Motor neuron (in vitro differentiated cells): ENCODE measurements around the gene PPIL4. TPM values are rescaled to one million over a fixed set of nuclear protein-coding genes. Genes with fewer than 3 reads are reported as not detected.
A peak's percentile ranks its signal among the peaks of the same experiment; 100 is the strongest.
"Not testable (repeated sequence)": the region's sequence is repeated elsewhere in the genome, so short reads cannot be mapped to it uniquely, and the experiment has no call there.

Source experiments
- ATAC-seq, 8 experiments: fragments of 200-7000 bp; cut with Tn5 transposase; replicated peaks in 6 of 8; 2 replicates each; pipeline ENCODE4 v1.8.0; 2021; ENCODE audit warnings: mild to moderate bottlenecking in 8 of 8, moderate library complexity in 8 of 8
- H3K27ac ChIP-seq, 2 donors: fragments of 250-450 bp; sonication (Bioruptor Pico); 2 replicates each; pipeline ENCODE4 v1.9.0; 2021; ENCODE audit warnings: antibody characterized with exemption in 2 of 2, mild to moderate bottlenecking in 2 of 2, moderate library complexity in 1 of 2
- H3K4me1 ChIP-seq, 2 donors: fragments of 250-450 bp; sonication (Bioruptor Pico); replicated peaks in 1 of 2; 2 replicates each; pipeline ENCODE4 v1.6.1; 2021; ENCODE audit warnings: antibody characterized with exemption in 2 of 2, mild to moderate bottlenecking in 2 of 2, moderate library complexity in 1 of 2
- H3K4me3 ChIP-seq, 5 donors: fragments of 250-450 bp; sonication (Bioruptor Pico); 2 replicates each; pipeline ENCODE4 v1.9.0; 2021; ENCODE audit warnings: antibody characterized with exemption in 5 of 5, mild to moderate bottlenecking in 5 of 5, moderate library complexity in 4 of 5
- WGBS, 10 experiments: fragments of 450-650 bp; shearing (Covaris generic); methylation state at CpG; one replicate each; pipeline ENCODE4 v1.0.0; 2022; 5-methylcytosine and 5-hydroxymethylcytosine counted together
- in situ Hi-C, 9 experiments: fragments of 400-800 bp; cut with MboI; loops; one replicate each; pipeline ENCODE4 v1.15.0; 2021; ENCODE audit warnings: low sequenced_read_pairs in 9 of 9, low pct_unique_long_range_greater_than_20kb in 2 of 9; ENCODE audit not compliant: unreplicated experiment in 9 of 9
- total RNA-seq, 8 experiments: library from RNA; unstranded; fragments of 300-600 nt; gene quantifications; 2 replicates each; pipeline versions ENCODE4 v1.2.3 to v1.2.4, GENCODE V29; 2022

Gene PPIL4
- total RNA-seq, 8 experiments from 2014 or later, result 38.8 to 66.2 (median 47.5) TPM

DNA sequence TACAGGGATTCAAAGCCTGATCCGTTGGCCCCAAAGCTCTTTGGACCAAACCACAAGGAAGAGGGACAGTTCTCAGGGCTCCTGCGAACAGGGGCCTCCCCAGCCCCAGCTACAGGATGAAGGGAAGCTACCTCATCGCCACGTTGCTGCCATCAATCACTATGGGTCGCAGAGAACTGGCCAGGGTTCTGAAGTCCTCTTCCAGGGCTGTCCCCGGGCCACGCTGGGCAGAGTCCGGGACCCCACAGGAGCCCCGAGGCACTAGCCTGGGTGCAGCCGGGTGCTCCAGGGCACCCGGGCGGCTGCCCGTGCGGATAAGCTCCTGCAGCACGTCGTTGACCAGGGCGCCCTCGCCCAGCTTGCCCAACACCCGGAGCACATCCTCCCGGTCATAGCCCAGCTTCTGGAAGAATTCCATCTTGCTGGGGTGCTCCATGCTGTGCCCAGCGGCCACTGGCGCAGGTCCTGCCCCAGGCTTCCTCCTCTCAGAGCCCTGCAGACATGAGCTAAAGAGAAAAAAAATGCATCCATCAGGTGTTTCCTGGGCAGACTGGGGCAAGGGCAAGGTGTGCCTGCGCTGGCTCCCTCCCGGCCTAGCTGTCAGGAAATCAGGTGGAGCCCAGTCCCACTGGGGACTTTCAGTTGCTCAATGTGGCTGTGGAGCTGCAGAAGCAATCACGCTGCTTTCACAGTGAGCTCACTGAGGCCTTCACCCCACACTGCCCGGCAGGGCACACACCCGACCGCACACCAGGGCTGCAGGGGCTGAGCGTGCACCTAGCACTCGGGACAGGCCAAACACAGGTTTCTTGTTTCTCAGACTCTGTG, 71.5 kb downstream of the PPIL4 start:
- Histone ChIP-seq H3K4me1 (no peaks in the 10 kb centered on the region), H3K4me3 (no peak overlapping the region), H3K27ac (no peak overlapping the region)
- ATAC-seq, result no peak
- WGBS, 10 experiments, result 85 to 100% (median 92%) methylated on average over 1 to 18 of the region's 30 CpGs; no CpG with 5 or more reads in 6 of the 10 experiments
- in situ Hi-C loops, result no loop called here

DNA sequence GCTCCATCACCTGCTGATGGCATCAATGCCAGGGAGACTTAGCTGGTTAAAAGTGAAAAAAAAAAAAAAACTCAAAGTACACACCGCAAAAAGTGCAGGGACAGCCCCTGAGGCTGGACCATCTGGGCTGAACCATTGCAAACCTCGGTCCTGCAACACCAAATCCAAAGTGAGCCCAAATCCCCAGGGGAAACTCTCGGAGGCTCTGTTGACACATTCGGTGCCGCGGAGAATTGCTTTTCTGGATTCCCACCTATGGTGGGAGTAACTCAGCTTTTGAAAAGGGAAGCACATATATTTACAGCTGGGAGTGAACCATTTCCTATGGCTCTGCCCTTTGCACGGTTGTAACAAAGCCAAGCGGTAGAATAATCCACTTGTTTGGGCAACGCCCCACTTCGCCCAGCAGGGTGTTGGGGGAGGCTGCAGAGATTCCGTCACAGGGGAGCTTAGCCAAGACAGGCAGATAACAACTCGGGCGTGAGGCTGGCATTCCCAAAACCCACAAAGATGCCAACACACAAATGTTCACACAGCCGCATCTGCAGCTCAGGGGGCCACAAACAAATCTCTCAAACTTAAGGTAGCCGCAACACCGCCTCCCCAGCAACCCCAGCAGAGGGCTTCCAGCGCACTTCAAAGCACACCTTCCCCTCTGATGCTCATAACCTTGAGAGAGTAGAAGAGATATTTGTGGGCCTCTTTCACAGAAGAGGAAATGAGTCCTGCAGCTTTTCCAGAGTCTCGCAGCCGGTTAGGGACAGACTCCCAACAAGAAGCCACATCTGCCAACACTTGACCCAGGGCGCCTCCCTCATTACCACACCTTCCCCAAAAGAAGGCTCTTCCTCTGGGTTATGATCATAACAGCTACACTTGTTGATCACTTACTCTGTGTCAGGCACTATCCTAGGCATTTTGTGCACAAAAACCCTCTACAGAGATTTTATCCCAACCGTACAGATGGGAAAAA, 72.5 kb downstream of the PPIL4 start:
- Histone ChIP-seq H3K27ac (no peak overlapping the region), H3K4me1 (no peaks in the 10 kb centered on the region), H3K4me3 (no peak overlapping the region)
- peak in 2 of 8 experiments; percentile 90 to 98 for ATAC-seq
- in situ Hi-C loops, result no loop called here
- 0 to 87% (median 80%) methylated on average over 2 to 16 of the region's 21 CpGs; no CpG with 5 or more reads in 2 of the 10 experiments for WGBS, 10 experiments

DNA sequence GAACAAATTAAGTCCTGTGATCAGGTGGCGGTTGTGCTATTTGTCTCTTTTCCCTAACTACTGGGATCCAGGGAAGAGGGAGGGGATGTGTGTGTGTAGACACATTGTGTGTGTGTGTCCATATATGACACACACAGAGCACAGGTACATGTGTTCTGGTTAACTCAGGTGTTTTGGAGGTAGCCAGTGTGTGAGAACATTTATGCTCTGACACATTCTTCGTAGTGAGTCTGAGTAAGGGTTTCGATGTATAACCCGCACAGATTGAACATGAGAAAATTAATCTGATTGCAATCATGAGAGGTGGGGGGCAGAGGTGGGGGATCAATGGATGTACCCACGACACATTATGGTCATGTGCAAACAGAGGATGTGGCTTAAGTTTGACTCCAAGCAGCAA, 73.6 kb downstream of the PPIL4 start:
- 77 to 100% (median 91%) methylated on average over 1 to 5 of the region's 5 CpGs; no CpG with 5 or more reads in 2 of the 10 experiments for WGBS, 10 experiments
- Histone ChIP-seq H3K4me1 (no peaks in the 10 kb centered on the region), H3K4me3 (no peak overlapping the region), H3K27ac (no peak overlapping the region)
- in situ Hi-C loops, result no loop called here
- ATAC-seq, result no peak

DNA sequence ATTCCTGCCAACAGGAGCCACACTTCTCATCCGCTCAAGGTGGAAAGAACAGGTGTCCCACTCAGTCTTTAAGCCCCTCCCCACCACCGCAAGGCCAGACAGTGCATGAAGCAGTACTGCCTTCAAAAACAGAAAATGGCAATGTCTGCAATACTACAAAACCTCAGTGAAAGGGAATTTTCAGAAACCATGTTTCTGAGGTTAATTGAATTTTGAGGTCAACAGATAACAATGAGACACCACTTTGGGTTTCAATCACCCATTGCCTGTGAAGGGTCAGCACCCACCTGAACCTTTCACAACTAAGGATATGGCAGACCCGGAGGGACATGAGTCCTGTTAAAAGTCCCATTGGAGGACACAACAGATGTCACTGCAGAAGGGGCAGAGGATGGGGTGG, 74.0 kb downstream of the PPIL4 start:
- 29 to 100% (median 75%) methylated on average over 1 to 3 of the region's 3 CpGs; no CpG with 5 or more reads in 3 of the 10 experiments for WGBS, 10 experiments
- H3K4me1 ChIP-seq, result no peaks in the 10 kb centered on the region
- H3K4me3 ChIP-seq, result no peak overlapping the region
- no peak overlapping the region for H3K27ac ChIP-seq
- no peak for ATAC-seq
- in situ Hi-C loops, result no loop called here

DNA sequence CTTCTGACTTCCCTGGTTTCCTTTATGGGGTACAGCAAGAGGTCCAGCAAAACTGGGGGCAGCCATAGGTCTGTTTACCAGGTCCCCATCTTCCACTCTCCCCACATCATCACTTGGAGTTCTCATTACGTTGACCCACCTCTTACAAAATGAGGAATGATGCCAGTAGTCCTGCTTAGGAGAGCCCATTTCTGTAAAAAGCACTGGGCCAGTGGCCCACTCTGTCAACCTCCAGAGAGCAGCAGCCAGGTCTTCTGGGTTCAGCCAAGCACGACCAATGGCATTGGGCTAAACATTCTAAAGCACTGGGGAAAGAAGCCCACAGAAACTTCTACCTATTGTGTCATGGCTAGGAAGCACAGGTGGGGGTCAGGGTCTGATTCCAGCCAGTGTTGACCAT, 74.9 kb downstream of the PPIL4 start:
- no peak overlapping the region for H3K4me3 ChIP-seq
- 75 to 80% methylated on average over 1 of the region's 2 CpGs; no CpG with 5 or more reads in 8 of the 10 experiments for WGBS, 10 experiments
- in situ Hi-C loops, result no loop called here
- no peak for ATAC-seq
- no peaks in the 10 kb centered on the region for H3K4me1 ChIP-seq
- H3K27ac ChIP-seq, result no peak overlapping the region

DNA sequence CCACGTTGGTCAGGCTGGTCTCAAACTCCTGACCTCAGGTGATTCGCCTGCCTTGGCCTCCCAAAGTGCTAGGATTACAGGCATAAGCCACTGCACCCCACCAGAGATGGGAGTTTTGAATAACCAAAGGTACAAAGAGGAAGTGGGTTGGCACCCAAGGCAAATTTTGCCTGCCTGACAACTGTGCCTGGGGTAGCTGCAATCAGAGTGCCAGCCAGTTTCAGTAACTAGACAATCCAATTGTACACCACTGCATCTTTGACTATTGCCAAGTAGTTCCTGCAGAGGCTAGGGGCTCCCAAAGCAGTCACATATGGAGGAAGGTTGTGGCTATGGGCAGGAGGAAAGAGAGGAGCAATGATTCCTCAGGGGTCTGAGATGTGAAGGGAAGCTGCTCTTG, 77.7 kb downstream of the PPIL4 start:
- in situ Hi-C loops, result no loop called here
- H3K27ac ChIP-seq, result no peak overlapping the region
- H3K4me1 ChIP-seq, result no peaks in the 10 kb centered on the region
- ATAC-seq, result no peak
- no peak overlapping the region for H3K4me3 ChIP-seq
- 60% methylated on average over 1 of the region's 2 CpGs; no CpG with 5 or more reads in 9 of the 10 experiments for WGBS, 10 experiments

DNA sequence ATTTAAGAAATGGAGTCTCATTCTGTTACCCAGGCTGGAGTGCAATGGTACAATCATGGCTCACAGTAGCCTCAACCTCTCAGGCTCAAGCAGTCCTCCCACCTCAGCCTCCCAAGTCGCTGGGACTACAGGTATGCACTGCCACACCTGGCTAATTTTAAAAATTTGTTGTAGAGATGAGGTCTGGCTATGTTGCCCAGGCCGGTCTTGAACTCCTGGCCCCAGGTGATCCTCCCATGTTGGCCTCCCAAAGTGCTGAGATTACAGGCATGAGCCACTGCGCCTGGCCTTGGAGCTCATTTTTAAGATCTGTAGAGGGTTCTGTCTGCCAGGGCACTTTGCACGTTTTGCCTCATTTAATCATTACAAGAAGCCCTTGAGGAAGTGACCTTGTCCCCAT, 78.6 kb downstream of the PPIL4 start:
- WGBS, 10 experiments, result 60 to 92% (median 81%) methylated on average over 1 to 2 of the region's 4 CpGs; no CpG with 5 or more reads in 2 of the 10 experiments
- Histone ChIP-seq H3K27ac (no peak overlapping the region), H3K4me3 (no peak overlapping the region), H3K4me1 (no peaks in the 10 kb centered on the region)
- no peak for ATAC-seq
- in situ Hi-C loops, result no loop called here

DNA sequence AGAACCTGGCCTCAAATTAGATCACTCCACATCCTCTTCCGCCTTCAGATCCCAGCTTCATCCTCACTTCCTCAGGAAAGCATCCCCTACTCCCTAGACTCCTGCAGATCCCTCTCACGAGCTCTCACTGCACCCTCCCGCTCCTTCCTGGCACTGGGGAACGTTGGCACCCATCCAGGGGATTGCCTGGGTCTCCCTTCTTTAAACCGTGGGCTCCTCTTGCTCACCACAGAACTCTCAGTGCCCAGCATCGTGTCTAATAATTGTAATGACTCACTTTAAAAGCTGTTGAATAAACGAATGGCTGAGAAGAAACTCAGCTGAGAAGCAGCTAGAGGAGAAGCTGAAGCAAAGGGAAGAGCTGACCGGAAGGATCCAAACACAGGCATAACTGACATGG, 81.4 kb downstream of the PPIL4 start:
- ATAC-seq, result no peak
- Histone ChIP-seq H3K4me1 (no peaks in the 10 kb centered on the region), H3K4me3 (no peak overlapping the region), H3K27ac (no peak overlapping the region)
- 49 to 81% (median 58%) methylated on average over 1 to 8 of the region's 8 CpGs; no CpG with 5 or more reads in 2 of the 10 experiments for WGBS, 10 experiments
- in situ Hi-C loops, result no loop called here

DNA sequence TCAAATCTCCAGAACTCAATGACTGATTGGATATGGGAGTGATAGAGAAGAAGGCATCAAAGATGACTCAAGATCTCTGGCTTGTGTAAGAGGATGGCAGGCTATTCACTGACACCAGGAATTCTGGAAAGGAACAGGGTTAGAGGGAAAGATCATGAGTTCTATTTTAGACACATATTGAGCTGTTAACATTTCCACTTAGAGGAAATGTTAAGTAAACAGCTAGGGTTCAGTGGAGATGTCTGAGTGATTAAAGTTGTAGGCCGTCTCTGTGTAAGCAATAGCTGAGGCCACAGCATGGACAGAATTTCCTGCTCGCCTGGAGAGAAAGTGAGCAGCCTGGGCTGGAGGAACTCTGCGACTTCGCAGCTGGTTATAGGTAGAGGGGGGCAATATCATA, 82.1 kb downstream of the PPIL4 start:
- no peak for ATAC-seq
- 50 to 85% (median 71%) methylated on average over 2 to 4 of the region's 4 CpGs; no CpG with 5 or more reads in 5 of the 10 experiments for WGBS, 10 experiments
- no peaks in the 10 kb centered on the region for H3K4me1 ChIP-seq
- H3K4me3 ChIP-seq, result no peak overlapping the region
- in situ Hi-C loops, result no loop called here
- no peak overlapping the region for H3K27ac ChIP-seq

DNA sequence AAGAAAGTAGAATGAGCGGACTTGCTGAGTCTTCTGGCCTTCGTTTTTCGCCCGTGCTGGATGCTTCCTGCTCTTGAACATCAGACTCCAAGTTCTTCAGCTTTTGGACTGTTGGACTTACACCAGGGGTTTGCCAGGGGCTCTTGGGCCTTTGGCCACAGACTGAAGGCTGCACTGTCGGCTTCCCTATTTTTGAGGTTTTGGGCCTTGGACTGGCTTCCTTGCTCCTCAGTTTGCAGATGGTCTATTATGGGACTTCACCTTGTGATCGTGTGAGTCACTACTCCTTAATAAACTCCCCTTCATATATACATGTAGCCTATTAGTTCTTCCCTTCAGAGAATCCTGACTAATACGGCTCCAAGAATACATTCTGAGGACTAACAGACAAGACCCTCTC, 83.1 kb downstream of the PPIL4 start:
- H3K4me3 ChIP-seq, H3K27ac ChIP-seq, in situ Hi-C loops, H3K4me1 ChIP-seq, ATAC-seq: not testable (repeated sequence)
- WGBS, 10 experiments, result 75 to 100% (median 86%) methylated on average over 1 to 7 of the region's 7 CpGs; no CpG with 5 or more reads in 4 of the 10 experiments

DNA sequence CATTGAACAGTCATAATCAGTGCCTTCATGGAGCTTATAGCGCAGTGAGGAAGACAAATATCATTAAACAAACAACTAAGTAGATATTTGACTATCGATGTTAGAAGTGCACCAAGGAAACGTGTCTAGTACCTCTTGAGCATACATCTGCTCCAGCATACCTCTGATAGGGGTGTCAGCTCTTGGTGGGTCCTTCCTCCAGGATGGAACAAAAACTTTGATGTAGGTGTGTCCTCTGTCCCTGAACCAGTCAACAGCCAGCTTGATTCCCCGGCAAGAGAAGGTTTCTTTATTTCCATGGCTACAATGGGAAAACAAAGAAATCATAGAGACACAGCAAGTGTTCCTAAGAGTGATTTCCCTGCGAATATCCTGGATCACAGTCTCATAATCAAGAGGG, 84.2 kb downstream of the PPIL4 start:
- in situ Hi-C loops, result no loop called here
- H3K4me3 ChIP-seq, result no peak overlapping the region
- no peak overlapping the region for H3K27ac ChIP-seq
- ATAC-seq, result no peak
- H3K4me1 ChIP-seq, result no peaks in the 10 kb centered on the region
- WGBS, 10 experiments, result 30 to 81% (median 70%) methylated on average over 1 to 5 of the region's 5 CpGs; no CpG with 5 or more reads in 4 of the 10 experiments

DNA sequence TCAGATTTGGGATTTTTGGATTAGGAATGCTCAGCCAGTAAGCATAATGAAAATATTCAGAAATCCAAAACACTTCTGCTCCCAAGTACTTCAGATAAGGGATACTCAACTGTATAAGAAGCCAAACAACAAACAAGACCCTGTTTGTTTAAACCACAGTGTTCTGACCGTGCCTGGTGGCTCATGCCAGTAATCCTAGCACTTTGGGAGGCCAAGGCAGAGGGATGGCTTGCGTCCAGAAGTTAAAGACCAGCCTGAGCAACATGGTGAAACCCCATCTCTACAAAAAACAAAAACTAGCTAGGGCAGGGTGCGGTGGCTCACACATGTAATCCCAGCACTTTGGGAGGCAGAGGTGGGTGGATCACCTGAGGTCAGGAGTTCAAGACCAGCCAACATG, 85.6 kb downstream of the PPIL4 start:
- WGBS, 10 experiments, result 47 to 100% (median 89%) methylated on average over 1 to 2 of the region's 3 CpGs; no CpG with 5 or more reads in 5 of the 10 experiments
- H3K4me1 ChIP-seq, ATAC-seq, H3K27ac ChIP-seq, in situ Hi-C loops, H3K4me3 ChIP-seq: not testable (repeated sequence)

DNA sequence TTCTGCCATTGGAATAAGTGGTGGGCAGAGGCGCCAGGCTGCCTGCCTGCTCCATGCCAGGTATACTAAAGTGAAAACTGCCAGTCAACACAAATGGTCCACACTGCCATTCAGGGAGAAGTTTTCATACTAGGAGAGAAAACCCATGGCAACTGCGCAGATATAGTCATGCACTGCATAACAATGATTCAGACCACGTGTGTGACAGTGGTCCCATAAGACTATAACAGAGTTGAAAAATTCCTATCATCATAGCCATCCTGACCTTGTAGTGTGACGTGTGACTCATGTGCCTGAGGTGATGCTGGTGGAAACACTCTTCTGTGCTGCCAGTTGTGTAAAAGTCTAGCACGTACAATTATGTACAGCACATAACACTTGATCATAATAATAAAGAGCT, 86.1 kb downstream of the PPIL4 start:
- Histone ChIP-seq H3K27ac (no peak overlapping the region), H3K4me1 (no peaks in the 10 kb centered on the region), H3K4me3 (no peak overlapping the region)
- in situ Hi-C loops, result no loop called here
- WGBS, 10 experiments, result 33 to 74% (median 61%) methylated on average over 2 to 5 of the region's 5 CpGs; no CpG with 5 or more reads in 3 of the 10 experiments
- ATAC-seq, result peak in 2 of 8 experiments; percentile 32 to 65
